ENCODE measurements around the gene METTL21C.

DNA sequence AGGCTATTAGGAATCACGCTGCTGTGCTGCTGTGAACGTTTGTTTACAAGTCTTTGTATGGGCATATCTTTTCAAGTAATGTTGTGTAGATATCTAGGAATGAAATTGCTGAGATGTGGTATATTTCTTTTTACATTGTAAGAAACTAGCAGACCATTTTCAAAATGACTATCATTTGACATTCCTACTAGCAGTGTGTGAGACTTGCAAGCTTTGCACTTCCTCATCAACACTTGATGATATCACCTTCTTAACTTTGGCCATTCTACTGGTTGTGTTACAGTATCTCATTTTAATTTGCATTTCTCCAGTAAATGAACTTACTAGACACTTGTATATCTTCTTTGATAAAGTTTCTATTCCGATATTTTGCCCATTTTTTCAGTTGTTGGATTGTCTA, 12.1 kb downstream of the METTL21C start:
- TF ChIP-seq, protein P1, sequence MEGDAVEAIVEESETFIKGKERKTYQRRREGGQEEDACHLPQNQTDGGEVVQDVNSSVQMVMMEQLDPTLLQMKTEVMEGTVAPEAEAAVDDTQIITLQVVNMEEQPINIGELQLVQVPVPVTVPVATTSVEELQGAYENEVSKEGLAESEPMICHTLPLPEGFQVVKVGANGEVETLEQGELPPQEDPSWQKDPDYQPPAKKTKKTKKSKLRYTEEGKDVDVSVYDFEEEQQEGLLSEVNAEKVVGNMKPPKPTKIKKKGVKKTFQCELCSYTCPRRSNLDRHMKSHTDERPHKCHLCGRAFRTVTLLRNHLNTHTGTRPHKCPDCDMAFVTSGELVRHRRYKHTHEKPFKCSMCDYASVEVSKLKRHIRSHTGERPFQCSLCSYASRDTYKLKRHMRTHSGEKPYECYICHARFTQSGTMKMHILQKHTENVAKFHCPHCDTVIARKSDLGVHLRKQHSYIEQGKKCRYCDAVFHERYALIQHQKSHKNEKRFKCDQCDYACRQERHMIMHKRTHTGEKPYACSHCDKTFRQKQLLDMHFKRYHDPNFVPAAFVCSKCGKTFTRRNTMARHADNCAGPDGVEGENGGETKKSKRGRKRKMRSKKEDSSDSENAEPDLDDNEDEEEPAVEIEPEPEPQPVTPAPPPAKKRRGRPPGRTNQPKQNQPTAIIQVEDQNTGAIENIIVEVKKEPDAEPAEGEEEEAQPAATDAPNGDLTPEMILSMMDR (IDR thresholded peaks at IDR 0.05; ENCODE audit: insufficient read depth, low read length, poor library complexity, severe bottlenecking), result no peak
- no peak for TF ChIP-seq EZH2phosphoT487 (conservative IDR thresholded peaks at IDR 0.05; ENCODE audit: low read length)

Measured in SU-DHL-6 (cell line).